PFSK-1 (cell line): ENCODE data around the gene BORCS8.

Experiments
- FOXP2 ChIP-seq: optimal IDR thresholded peaks from 2 replicates; pipeline ENCODE3; 2011; ENCODE audit warnings: borderline replicate concordance, control low read depth, inconsistent platforms; ENCODE audit not compliant: insufficient read depth; ENCODE audit errors: extremely low read length, extremely low read depth
- POLR2AphosphoS5 ChIP-seq: IDR thresholded peaks from 2 replicates; pipeline ENCODE4 v1.6.1; 2012; ENCODE audit warnings: low read depth, mild to moderate bottlenecking, control low read depth, low read length, moderate library complexity
- SIN3A ChIP-seq: IDR thresholded peaks from 2 replicates; pipeline ENCODE4 v1.6.1; 2012; ENCODE audit warnings: mild to moderate bottlenecking, low read length, moderate library complexity, borderline replicate concordance; ENCODE audit not compliant: insufficient read depth
- TAF1 ChIP-seq: IDR thresholded peaks from 2 replicates; pipeline ENCODE4 v1.6.1; 2012; ENCODE audit warnings: low read length, control low read depth, borderline replicate concordance; ENCODE audit not compliant: insufficient read depth
- TF ChIP-seq, protein P1 (sequence below), 2 experiments: IDR thresholded peaks; 2 replicates each; pipeline versions ENCODE4 v1.6.1 to v1.8.0; 2011 to 2012; ENCODE audit warnings: low read depth in 2 of 2, low read length in 2 of 2, control low read depth in 1 of 2, inconsistent platforms in 1 of 2, mild to moderate bottlenecking in 1 of 2, moderate library complexity in 1 of 2; ENCODE audit not compliant: insufficient read depth in 1 of 2

BORCS8 gene

DNA sequence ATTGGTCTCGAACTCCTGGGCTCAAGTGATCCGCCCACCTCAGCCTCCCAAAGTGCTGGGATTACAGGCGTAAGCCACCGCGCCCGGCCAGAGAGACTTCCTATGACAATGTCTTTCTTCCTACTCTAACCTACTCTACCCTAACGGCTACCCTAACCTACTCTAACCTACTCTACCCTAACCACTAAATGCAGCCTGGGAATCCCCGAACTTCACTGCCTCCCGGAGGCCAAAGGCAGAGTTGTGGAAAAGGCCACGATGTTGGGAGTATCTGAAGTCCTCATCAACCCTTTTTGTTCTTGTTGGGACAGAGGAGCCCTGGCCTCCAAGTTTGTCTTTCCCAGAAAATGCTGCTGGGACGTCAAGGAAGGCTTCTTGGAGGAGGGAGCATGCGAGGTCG is 12.2 kb upstream of the BORCS8 start:
- TF ChIP-seq, protein P1, sequence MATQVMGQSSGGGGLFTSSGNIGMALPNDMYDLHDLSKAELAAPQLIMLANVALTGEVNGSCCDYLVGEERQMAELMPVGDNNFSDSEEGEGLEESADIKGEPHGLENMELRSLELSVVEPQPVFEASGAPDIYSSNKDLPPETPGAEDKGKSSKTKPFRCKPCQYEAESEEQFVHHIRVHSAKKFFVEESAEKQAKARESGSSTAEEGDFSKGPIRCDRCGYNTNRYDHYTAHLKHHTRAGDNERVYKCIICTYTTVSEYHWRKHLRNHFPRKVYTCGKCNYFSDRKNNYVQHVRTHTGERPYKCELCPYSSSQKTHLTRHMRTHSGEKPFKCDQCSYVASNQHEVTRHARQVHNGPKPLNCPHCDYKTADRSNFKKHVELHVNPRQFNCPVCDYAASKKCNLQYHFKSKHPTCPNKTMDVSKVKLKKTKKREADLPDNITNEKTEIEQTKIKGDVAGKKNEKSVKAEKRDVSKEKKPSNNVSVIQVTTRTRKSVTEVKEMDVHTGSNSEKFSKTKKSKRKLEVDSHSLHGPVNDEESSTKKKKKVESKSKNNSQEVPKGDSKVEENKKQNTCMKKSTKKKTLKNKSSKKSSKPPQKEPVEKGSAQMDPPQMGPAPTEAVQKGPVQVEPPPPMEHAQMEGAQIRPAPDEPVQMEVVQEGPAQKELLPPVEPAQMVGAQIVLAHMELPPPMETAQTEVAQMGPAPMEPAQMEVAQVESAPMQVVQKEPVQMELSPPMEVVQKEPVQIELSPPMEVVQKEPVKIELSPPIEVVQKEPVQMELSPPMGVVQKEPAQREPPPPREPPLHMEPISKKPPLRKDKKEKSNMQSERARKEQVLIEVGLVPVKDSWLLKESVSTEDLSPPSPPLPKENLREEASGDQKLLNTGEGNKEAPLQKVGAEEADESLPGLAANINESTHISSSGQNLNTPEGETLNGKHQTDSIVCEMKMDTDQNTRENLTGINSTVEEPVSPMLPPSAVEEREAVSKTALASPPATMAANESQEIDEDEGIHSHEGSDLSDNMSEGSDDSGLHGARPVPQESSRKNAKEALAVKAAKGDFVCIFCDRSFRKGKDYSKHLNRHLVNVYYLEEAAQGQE (IDR thresholded peaks at IDR 0.05; ENCODE audit: insufficient read depth in 1 of 2, low read depth in 2 of 2, low read length in 2 of 2) = no peak
- TF ChIP-seq FOXP2 = no peak
- no peak for TF ChIP-seq POLR2AphosphoS5
- no peak for TF ChIP-seq TAF1
- no peak for TF ChIP-seq SIN3A

DNA sequence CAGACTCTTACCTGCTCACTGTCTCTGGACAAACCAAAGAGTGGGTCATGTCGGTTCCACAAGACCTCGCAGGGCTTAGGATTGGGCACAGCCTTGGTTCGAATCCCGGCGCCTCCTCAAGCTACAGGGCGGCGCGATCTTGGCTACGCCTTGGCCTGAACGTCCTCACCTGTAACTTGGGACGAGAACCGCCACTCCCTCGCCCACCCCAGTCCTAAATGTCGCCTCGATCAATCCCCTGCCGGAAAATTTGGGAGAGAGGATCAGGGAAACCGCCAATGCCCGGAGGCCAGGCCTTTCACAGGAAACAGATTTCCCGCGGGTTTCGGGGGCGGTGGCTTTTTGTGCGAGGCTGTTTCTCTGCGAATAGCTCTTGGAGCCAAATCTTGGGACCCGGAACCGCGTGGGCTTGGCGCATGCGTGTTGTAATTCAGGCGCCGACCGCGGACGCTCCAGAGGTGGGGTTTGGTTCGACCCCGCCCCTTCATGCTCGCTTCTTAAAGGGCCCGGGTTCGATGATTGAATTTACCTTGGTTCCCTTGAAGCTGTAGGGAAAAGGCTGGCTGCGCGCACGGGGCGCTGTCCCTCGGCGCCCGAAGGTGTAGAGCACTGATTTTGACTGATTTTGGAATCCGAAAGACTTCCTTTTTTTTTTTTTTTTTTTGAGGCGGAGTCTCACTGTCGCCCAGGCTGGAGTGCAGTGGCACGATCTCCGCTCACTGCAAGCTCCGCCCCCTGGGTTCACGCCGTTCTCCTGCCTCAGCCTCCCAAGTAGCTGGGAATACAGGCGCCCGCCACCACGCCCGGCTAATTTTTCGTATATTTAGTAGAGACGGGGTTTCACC is 11.3 kb upstream of the BORCS8 start, which contains the start of gene NR2C2AP:
Gene NR2C2AP, minus strand, starts transcription at position 403 of the 845 bp plus-strand sequence. Its CDS starts 354 bp downstream, at position 49.
- TF ChIP-seq POLR2AphosphoS5 = peak; percentile 77
- 0 out of 2 replicates have a peak, but pooled peaks have one; percentile 28 for TF ChIP-seq TAF1
- TF ChIP-seq FOXP2 = no peak

DNA sequence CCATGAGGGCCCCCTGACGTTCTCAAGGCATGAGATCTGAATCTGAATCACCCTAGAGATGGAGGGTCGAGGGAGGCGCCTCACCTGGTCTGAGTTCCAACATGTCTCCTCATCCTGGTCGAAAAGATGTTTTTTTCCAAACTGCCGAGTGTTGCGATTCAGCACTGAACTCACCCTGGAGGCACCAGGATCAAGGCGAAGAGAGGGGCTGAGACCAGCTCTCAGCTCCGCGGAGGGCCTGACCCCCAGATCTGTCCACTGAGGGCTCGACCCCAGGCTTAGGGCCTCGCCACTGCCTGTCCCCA is 10.7 kb upstream of the BORCS8 start:
- TF ChIP-seq SIN3A (no peak), FOXP2 (no peak), TAF1 (no peak), POLR2AphosphoS5 (no peak; the same call in 1 of the 2 replicates)
- TF ChIP-seq, protein P1 (IDR thresholded peaks at IDR 0.05; ENCODE audit: insufficient read depth in 1 of 2, low read depth in 2 of 2, low read length in 2 of 2) = no peak

DNA sequence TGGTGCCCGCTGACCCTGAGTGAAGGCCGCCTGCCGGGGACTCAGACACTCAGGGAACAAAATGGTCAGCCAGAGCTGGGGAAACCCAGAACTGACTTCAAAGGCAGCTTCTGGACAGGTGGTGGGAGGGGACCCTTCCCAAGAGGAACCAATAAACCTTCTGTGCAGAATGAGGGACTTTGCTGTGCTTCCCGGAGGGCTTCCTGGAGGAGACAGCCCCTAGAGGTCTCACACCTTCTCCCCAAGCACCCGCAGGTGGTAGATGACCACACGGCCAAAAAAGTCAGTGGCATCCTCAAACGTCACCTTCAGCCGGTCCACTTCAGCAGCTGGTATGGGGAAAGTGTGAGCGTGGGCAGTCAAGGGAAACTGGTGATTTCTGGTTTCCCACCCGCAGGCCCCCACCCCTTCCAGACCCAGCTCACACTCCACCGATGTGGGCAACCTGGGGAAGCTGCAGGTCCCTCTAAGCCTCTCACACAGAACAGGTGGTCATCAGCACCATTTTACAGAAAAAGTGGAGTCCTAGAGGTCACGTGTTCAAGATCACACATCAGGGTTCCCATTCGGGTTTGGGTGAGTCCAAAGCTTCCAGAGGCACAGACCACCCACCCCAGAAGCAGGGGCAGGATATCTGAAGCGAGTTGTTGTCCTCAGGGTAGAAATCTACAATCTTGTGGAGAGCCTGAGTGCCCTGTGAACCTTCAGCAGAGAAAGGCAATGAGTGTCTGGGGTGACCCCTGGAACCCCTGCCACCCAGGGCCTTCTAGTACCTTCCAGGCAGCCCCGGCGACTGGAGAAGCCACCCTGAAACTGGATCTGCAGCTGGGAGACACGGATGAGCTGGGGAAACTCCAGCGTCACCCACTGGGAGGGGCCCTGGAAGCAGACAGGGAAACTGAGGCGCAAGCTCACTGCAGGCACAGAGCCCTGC is 10.0 kb upstream of the BORCS8 start:
- TF ChIP-seq POLR2AphosphoS5 = peak; percentile 17; the same call in 1 of the 2 replicates
- TF ChIP-seq, protein P1 (IDR thresholded peaks at IDR 0.05; ENCODE audit: insufficient read depth in 1 of 2, low read depth in 2 of 2, low read length in 2 of 2) = no peak

DNA sequence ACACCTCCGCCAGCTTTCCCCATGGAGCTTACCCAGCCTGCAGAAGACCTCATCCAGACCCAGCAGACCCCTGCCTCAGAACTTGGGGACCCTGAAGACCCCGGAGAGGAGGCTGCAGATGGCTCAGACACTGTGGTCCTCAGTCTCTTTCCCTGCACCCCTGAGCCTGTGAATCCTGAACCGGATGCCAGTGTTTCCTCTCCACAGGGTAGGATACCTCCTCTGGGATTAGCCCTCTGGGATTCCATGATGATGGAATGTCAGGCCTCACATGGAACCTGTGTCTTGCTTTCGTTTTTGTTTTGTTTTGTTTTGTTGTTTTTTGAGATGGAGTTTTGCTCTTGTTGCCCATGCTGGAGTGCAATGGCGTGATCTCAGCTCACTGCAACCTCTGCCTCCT is 2.0 kb upstream of the BORCS8 start:
- TF ChIP-seq, protein P1 (IDR thresholded peaks at IDR 0.05; ENCODE audit: insufficient read depth in 1 of 2, low read depth in 2 of 2, low read length in 2 of 2) = no peak
- TF ChIP-seq TAF1 (no peak), SIN3A (no peak)
